Myocyte (in vitro differentiated cells): Measurements from ENCODE around the gene MFSD1. TPM values are rescaled to one million over a fixed set of nuclear protein-coding genes. Genes with fewer than 3 reads are reported as not detected.

Experiments
- DNase-seq: peaks from one replicate; pipeline ENCODE4 v3.0.0-alpha.2; 2012; ENCODE audit warnings: low read depth
- polyA plus RNA-seq: library from polyadenylated mRNA; unstranded; fragments of >200 nt; gene quantifications from one replicate; pipeline ENCODE4 v1.2.1, GENCODE V29; 2012; ENCODE audit warnings: missing spikeins
- total RNA-seq: library from RNA; depleted of rRNA; stranded (reverse); fragments of >200 nt; gene quantifications from 2 replicates; pipeline ENCODE4 v1.2.3, GENCODE V29; 2014

MFSD1 gene, protein sequence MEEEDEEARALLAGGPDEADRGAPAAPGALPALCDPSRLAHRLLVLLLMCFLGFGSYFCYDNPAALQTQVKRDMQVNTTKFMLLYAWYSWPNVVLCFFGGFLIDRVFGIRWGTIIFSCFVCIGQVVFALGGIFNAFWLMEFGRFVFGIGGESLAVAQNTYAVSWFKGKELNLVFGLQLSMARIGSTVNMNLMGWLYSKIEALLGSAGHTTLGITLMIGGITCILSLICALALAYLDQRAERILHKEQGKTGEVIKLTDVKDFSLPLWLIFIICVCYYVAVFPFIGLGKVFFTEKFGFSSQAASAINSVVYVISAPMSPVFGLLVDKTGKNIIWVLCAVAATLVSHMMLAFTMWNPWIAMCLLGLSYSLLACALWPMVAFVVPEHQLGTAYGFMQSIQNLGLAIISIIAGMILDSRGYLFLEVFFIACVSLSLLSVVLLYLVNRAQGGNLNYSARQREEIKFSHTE
- 56.8 and 57.1 TPM in 2 replicates for total RNA-seq
- 55.0 TPM for polyA plus RNA-seq

- DNase-seq = peak; percentile 94
Measured at GRCh38 chr3:158801696-158802408, at the start of gene MFSD1. Gene MFSD1, plus strand, starts transcription at chr3:158802054. Its CDS starts 99 bp downstream, at chr3:158802153.

DNA sequence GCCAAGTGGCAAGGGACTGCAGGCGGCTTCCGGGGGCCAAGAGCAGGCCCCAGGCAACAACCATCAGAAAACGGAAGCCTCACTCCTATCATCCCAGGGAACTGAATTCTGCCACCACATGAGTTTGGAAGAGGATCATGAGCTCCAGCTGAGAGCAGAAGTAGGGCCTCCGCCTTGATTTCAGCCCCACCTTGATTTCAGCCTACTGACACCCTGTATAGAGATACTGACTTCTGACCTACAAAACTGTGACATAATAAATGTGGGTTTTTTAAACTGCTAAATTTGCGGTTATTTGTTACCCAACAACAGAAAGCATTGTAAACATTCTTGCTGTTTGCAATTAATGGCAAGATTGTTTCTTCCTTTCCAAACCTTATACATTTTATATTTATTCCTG lies 48.0 kb upstream of the MFSD1 start:
- DNase-seq = no peak

DNA sequence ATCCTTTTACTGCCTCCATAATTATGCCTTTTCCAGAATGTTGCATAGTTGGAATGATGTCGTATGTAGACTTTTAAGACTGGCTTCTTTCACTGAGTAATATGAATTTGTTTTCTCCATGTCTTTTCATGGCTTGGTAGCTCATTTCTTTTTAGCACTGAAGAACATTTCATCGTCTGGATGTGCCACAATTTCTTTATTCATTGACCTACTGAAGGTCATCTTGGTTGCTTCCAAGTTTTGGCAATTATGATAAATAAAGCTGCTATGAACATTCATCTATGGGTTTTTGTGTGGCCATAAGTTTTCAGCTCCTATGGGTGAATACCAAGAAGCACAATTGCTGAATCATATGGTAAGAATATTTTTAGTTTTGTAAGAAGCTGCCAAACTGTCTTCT lies 46.4 kb upstream of the MFSD1 start:
- DNase-seq = no peak

DNA sequence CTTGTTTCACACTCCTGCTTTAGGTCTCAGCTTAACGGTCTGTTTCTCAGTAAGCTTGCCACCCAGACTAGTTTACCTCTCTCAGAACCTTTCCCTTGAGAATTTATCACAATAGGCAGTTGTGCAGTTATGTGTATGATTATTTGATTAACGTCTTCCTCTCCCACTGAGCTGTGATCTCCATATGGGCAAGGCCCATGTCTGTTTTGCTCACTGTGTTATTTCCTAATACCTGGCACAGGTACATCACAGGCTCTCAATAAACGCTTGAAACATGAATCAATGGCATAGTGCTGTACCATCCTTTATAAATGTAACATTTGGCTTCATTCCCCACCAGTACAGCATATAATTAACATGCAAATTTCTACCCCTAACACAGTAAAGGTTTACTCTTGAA lies 40.5 kb upstream of the MFSD1 start:
- no peak for DNase-seq

DNA sequence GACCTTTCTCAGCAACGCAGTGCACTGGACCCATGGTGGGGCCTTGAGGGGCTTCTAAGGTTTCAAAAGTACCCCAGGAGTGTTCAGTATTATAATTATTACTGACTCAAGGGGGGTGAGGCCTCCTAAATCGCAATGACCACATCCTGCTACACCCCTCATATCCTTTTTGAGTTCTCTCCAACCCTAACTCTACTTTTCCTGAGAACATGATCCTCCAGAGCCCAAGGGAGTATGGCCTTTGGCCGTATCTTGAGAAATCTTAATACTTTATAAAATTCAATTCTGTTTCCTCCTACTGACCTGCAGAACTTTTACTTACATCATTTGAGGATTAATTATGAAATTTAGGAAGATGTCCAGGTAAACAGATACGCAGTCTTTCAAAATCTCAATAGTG lies 39.2 kb upstream of the MFSD1 start:
- no peak for DNase-seq

GRCh38 chr3:158763421-158763820 lies 38.4 kb upstream of the MFSD1 start:
- DNase-seq = no peak

GRCh38 chr3:158765518-158766205 lies 36.2 kb upstream of the MFSD1 start:
- no peak for DNase-seq

DNA sequence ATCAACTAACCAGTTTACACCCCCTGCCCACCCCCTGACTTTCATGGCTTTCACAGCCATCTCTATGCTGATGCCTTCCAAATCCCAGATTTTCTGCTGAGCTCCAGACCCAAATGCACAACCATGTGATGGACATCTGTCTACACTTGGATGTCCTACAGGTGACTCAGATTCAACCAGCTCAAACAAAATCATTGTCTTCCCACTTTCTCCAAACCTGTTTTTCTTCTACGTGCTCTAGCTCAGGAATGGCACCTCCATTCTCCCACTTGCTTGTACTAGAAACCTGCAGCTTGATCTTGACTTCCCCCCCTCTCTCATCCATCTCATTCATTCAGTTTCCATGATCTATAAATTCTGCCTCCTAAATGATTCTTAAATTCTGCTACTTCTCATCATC lies 35.5 kb upstream of the MFSD1 start:
- no peak for DNase-seq

DNA sequence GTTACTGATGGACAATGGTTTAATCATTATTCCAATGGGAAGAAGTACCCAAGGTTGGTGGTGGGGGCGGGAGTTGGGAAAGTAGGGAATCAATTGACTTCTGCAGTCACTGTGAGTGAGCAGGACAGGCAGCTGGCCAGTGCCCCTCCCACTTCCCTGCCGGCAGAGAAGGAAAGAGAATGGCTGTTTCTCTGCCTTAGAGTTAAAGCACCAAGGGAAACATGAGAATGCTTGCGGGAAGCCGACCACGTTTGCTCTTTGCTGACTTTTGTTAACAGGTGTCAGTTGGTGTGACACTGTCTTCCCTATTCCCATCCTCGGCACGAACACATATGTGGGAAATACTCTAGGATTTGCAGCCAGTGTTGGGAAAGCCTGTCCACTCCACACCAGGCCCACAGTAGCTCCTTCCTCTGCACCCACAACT lies 33.5 kb upstream of the MFSD1 start:
- peak; percentile 98 for DNase-seq

GRCh38 chr3:158768881-158769543 lies 32.8 kb upstream of the MFSD1 start:
- DNase-seq = peak; percentile 89

DNA sequence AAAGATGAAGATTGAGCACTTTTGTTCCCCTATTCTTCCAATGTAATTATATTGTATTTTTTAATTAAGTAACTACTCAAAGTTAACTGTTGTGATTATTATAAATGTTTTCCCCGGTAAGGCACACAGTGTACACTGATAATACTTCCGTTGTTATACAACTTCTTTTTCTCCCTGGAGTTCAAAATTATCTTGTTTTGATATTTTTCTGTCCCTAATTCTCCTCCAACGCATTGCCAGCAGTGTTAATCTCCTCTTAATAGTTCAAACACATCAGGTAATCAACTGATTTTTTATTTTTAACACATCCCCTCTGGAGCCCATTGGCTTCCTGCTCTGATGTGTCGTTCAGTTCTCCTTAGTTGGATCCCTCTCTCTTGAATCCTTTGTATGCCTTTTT lies 32.3 kb upstream of the MFSD1 start:
- no peak for DNase-seq

- DNase-seq = peak; percentile 35
Measured at GRCh38 chr3:158769952-158770740, 31.7 kb upstream of the MFSD1 start.

DNA sequence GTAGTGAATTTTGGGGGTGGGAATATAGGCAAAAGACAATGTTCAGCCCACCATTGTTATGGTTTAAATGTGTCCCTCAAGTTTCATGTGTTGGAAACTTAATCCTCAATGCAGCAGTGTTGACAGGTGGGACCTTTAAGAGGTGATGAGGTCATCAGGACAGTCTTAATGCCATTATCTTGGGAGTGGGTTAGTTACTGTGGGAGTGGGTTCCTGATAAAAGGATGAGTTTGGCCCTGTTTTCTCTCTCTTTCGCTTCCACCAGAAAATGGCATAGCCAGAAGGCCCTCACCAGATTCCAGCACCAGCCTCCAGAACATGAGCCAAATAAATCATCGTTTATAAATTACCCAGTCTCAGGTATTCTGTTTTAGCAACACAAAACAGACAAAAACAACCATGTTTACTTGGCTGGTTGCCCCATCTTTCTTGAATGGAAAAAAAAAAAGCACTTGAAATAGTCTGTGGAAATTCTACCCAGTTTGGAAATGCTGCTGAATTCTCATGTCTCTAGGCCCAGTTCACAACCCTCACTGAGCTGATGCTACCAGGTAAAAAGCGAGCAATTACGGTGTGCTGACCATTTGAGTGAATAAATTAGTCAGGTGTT lies 31.0 kb upstream of the MFSD1 start:
- DNase-seq = no peak

DNA sequence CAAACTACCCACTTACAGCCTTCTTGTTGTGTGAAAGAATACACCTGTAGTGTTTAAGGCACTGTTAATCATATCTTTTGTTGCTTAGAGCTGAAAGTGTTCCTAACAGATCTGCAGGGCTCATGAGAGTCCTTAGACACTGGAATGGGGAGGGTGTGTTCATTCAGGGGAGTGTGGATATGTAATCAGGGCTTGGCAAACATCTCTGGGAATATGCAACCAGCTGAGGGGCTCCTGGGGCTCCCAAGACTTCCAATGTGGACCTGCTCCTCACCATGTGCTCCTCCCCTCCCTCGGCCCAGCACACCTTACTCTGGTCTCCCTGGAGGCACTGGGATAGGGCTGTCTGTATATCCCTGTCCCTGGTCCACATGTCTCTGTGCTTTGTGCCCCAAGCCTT lies 30.3 kb upstream of the MFSD1 start:
- no peak for DNase-seq

- no peak for DNase-seq
Measured at GRCh38 chr3:158771982-158772381, 29.9 kb upstream of the MFSD1 start.

- no peak for DNase-seq
Measured at GRCh38 chr3:158773166-158773565, 28.7 kb upstream of the MFSD1 start.

- DNase-seq = no peak
Measured at GRCh38 chr3:158773845-158774830, 27.7 kb upstream of the MFSD1 start.

DNA sequence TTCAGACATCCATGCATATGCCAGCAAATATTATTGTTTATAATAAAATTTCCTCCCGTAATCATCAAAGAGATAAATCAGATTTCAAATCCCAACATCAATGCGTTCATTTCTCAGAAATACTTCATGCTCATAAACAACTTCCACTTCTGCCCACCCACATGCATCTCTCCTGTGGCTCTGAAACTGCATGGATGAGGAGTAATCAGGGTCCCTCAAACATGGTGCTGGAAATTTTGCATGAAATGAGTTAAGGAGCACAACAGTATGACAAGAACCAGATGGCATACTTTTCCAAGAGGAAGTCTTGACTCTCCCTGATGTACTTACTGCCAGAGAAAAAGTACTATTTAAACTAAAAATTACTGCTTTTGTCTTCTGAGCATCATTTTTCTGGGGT lies 26.9 kb upstream of the MFSD1 start:
- DNase-seq = no peak
